Measurements from ENCODE around the gene KNDC1.
"Not testable (repeated sequence)": the region's sequence is repeated elsewhere in the genome, so short reads cannot be mapped to it uniquely, and the experiment has no call there.

The KNDC1 gene

DNA sequence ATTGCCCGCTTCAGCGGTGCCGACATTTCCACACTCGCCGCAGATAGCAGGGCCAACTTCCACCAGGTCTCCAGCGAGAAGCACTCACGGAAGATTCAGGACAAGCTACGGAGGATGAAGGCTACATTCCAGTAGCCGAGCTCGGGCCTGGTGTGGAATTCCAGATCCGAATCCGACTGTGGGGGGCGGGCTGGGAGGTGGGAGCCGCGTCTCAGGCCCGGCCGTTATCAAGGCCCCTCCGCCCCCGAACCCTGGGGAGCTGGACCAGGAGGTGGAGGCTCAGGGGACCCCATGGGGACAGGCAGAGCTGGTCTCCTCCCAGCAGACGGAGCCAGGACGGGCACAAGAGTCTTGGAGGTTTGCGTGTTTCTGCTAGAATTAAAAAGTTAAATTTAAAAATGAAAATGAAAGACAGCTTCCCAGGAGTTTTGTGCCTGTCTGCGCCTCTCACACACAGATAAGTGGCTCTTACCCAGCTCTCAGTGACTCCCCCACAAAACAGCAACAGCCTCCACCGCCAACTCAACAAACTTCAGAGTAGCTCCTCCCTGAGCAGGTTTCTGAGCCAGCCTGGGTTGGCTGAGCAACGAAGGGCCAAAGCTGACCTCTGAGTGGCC, 64.8 kb downstream of the KNDC1 start:
- no peak overlapping the region for H3K4me3 Mint-ChIP-seq
- ATAC-seq (replicated peaks) (no peak), DNase-seq (no peak)
- H3K4me1 Mint-ChIP-seq (ENCODE audit: low read depth in 2 of 2), result peaks cover 4 to 16% of the 10 kb centered on the region in 2 donors
- no peaks in the 10 kb centered on the region for H3K36me3 Mint-ChIP-seq (ENCODE audit: insufficient read depth)
- no peak overlapping the region for H3K27ac Mint-ChIP-seq
- peaks cover 45 to 71% of the 10 kb centered on the region in 2 donors for H3K27me3 Mint-ChIP-seq
- no peaks in the 10 kb centered on the region for H3K9me3 Mint-ChIP-seq

DNA sequence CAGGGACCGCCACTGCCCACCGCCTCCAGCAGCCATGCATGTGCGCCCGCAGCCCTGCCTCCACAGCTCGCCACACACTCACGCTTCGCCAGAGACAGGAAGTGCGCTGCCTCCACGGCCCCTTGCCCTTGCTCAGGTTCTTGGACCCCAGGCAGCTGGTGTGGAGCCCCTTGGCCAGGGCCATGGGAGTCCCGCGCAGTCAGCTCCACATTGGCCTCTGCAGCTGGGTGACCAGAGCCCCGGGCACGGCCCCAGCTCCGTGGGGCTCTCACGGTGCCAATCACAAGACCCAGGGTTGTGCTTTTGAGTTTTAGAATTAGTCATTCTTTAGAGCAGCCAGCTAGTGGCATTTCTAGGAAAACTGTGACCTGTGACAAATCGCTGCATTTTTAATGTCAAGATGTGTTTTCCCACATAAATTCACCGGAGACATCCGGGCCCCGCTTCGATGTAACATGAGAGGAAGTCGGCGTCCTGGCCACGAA, 65.7 kb downstream of the KNDC1 start:
- no peaks in the 10 kb centered on the region for H3K9me3 Mint-ChIP-seq
- peaks cover 45 to 70% of the 10 kb centered on the region in 2 donors for H3K27me3 Mint-ChIP-seq
- ATAC-seq (replicated peaks) (no peak), DNase-seq (no peak)
- H3K36me3 Mint-ChIP-seq (ENCODE audit: insufficient read depth), result no peaks in the 10 kb centered on the region
- H3K4me1 Mint-ChIP-seq (ENCODE audit: low read depth in 2 of 2), result peaks cover 4 to 16% of the 10 kb centered on the region in 2 donors
- no peak overlapping the region for H3K27ac Mint-ChIP-seq
- H3K4me3 Mint-ChIP-seq, result no peak overlapping the region

DNA sequence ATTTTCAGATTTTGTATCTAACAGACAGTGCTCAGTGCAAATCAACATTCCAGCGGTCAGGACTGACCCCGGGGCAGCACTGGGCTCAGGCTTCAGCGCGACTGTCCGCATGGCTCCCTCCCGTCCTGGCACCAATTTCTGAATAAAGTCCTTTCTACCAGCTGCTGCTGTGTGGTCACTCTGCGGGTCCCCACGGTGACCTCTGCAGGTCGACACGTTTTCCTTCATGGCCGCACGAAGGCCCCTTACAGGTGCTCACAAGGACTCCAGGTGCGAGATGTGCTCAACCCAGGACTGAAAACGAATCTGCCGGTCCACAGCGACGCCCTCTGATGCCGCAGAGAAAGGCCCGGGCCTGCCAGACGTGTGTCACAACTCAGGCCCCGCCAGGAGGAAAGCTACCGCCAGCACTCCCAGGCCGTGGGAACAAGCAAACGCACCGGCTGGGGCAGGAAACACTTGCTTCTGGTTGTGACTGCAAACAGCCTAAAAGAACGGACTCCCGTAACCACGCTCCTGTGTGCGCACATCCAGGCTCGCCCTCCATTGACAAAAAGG, 66.3 kb downstream of the KNDC1 start:
- no peaks in the 10 kb centered on the region for H3K36me3 Mint-ChIP-seq (ENCODE audit: insufficient read depth)
- no peak overlapping the region for H3K27ac Mint-ChIP-seq
- H3K9me3 Mint-ChIP-seq, result no peaks in the 10 kb centered on the region
- no peak for DNase-seq
- peaks cover 4 to 16% of the 10 kb centered on the region in 2 donors for H3K4me1 Mint-ChIP-seq (ENCODE audit: low read depth in 2 of 2)
- peaks cover 42 to 70% of the 10 kb centered on the region in 2 donors for H3K27me3 Mint-ChIP-seq
- H3K4me3 Mint-ChIP-seq, result peak overlapping the region in 1 of 2 donors; percentile 10
- ATAC-seq (replicated peaks), result no peak

DNA sequence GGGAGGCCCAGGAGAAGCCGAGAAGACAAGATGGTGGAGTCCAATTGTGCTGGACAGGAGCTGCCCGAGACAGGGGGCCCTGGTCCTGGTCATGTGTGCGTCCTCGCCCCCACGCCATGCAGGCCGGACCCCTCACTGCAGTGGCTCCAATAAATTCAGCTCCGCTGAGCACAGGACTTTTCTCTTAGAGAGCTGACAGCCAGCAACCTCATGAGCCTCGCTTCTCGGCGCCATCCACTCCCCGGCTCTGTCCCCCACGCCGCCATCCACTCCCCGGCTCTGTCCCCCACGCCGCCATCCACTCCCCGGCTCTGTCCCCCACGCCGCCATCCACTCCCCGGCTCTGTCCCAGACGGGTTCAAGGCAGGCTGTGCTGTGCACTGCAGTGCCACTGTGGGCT, 67.2 kb downstream of the KNDC1 start:
- DNase-seq (no peak), ATAC-seq (replicated peaks) (no peak)
- no peaks in the 10 kb centered on the region for H3K36me3 Mint-ChIP-seq (ENCODE audit: insufficient read depth)
- H3K4me1 Mint-ChIP-seq (ENCODE audit: low read depth in 2 of 2), result peaks cover 4 to 16% of the 10 kb centered on the region in 2 donors
- H3K27ac Mint-ChIP-seq, result no peak overlapping the region
- H3K27me3 Mint-ChIP-seq, result peaks cover 49 to 74% of the 10 kb centered on the region in 2 donors
- no peaks in the 10 kb centered on the region for H3K9me3 Mint-ChIP-seq
- H3K4me3 Mint-ChIP-seq, result no peak overlapping the region

DNA sequence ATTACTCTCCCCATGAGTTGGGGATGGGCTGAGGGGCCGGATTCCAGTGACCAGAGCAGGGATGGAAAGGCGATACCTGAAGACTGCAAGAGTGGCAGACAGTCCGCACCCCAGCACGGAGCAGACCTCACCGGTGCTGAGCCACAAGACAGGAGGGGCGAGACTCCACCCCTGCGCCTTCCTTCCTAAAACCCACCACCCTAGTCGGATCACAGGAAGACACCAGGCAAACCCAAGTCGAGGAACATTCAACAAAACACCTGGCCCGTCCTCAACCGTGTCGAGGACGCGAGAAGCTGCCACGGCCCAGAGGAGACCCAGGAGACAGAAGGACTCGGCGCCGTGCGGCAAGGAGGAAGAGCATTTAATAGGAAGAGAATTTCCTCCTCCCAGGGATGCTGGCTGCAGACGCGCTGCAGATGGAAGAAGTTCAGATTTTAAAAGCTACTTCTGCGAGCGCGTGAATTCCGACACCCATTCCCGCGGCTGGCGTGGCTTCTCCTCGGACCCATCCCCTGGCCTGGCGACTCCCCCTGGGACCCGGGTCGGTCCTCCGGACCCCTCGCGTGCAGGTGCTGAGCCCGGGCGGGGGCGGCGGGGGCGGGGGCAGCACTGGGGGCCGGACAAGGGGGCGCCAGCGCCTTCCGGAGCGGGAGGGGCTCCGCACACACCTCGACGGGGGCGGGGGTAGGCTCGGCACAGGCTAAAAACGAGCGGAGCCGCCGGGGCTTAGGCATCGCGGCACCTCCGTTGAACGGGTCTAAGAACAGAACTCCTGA, 69.4 kb downstream of the KNDC1 start:
- ATAC-seq (replicated peaks) (no peak), DNase-seq (no peak)
- Mint-ChIP-seq H3K4me3 (peak overlapping the region; percentile 20 to 75), H3K36me3 (ENCODE audit: insufficient read depth) (no peaks in the 10 kb centered on the region), H3K27ac (no peak overlapping the region), H3K27me3 (peaks cover 58 to 86% of the 10 kb centered on the region in 2 donors), H3K4me1 (ENCODE audit: low read depth in 2 of 2) (peaks cover 4 to 16% of the 10 kb centered on the region in 2 donors), H3K9me3 (no peaks in the 10 kb centered on the region)

DNA sequence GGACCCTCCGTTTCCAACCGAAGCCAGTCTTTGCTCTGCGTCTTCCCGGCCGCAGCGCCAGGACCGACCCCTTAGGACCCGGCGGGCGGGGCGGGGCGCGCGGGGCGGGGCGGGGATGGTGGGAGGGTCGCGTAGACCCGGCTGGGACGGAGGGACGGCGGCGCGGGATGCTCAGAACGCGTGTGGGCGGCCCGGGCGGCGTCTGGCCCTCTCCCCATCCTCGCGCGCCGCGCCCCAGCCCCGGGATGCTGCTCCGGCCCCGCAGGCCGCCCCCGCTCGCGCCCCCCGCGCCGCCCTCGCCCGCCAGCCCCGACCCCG, 70.0 kb downstream of the KNDC1 start, which contains the start of gene UTF1:
Gene UTF1, plus strand, starts transcription at position 174 of the 318 bp plus-strand sequence. Its CDS starts 72 bp downstream, at position 246.
- no peak for DNase-seq
- H3K4me1 Mint-ChIP-seq (ENCODE audit: low read depth in 2 of 2), result peaks cover 6 to 17% of the 10 kb centered on the region in 2 donors
- peaks cover 58 to 90% of the 10 kb centered on the region in 2 donors for H3K27me3 Mint-ChIP-seq
- H3K4me3 Mint-ChIP-seq, result peak within 1 kb of the TSS; percentile 27 to 75
- no peak within 1 kb of the TSS for H3K27ac Mint-ChIP-seq
- peak; percentile 10 for ATAC-seq (replicated peaks)
- H3K9me3 Mint-ChIP-seq, result no peaks in the 10 kb centered on the region
- no peaks in the 10 kb centered on the region for H3K36me3 Mint-ChIP-seq (ENCODE audit: insufficient read depth)

DNA sequence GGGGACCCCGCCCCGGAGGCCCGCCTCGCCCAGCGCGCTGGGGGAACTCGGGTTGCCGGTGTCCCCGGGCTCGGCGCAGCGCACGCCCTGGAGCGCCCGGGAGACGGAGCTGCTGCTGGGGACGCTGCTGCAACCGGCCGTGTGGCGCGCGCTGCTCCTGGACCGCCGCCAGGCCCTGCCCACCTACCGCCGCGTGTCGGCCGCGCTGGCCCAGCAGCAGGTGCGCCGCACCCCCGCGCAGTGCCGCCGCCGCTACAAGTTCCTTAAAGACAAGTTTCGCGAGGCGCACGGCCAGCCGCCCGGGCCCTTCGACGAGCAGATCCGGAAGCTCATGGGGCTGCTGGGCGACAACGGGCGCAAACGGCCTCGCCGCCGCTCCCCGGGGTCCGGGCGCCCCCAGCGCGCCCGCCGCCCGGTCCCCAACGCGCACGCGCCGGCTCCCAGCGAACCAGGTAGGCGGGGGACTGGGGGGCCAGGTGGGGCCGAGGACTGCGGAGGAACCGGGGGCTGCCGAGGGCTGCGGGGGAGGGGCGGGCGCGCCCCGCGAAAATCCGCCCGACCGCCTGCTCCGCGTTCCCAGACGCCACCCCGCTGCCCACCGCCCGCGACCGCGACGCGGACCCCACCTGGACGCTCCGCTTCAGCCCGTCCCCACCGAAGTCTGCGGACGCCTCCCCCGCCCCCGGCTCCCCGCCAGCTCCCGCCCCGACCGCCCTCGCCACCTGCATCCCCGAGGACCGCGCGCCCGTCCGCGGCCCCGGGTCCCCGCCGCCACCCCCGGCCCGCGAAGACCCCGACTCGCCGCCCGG, 70.6 kb downstream of the KNDC1 start:
- Mint-ChIP-seq H3K27me3 (peaks cover 56 to 90% of the 10 kb centered on the region in 2 donors), H3K4me3 (peak overlapping the region; percentile 27 to 64), H3K27ac (no peak overlapping the region), H3K9me3 (no peaks in the 10 kb centered on the region), H3K36me3 (ENCODE audit: insufficient read depth) (no peaks in the 10 kb centered on the region), H3K4me1 (ENCODE audit: low read depth in 2 of 2) (peaks cover 7 to 16% of the 10 kb centered on the region in 2 donors)
- DNase-seq, result no peak
- peak; percentile 46 for ATAC-seq (replicated peaks)

DNA sequence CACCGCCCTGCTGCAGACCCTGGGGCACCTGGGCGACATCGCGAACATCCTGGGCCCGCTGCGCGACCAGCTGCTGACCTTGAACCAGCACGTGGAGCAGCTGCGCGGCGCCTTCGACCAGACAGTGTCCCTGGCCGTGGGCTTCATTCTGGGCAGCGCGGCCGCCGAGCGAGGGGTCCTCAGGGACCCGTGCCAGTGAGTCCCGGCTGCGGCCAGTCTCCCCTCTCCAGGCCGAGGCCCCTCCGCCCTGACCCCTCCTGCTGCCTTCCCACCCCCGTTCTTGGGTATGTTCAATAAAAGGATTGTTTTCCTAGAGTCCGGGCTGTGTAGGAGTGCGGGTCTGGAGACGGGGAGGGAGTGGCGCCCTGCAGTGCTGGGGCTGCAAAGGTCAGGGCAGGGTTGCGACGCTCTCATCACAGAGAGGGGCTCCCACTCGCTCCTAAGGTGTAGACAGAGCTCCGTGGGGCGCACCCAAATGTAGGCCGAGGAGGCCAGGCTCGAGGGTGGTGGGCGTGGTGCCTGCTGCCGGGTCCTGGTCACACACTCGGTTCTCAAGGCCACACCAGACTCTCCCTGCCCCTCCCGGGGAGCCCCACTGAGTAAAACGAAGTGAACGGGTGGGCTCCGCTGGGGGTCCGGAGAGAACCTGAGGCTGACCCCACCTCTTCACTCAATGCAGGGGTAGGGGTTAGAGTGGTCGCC, 71.4 kb downstream of the KNDC1 start:
- Mint-ChIP-seq H3K36me3 (ENCODE audit: insufficient read depth) (no peaks in the 10 kb centered on the region), H3K27me3 (peaks cover 53 to 86% of the 10 kb centered on the region in 2 donors), H3K9me3 (no peaks in the 10 kb centered on the region), H3K4me1 (ENCODE audit: low read depth in 2 of 2) (peaks cover 12% of the 10 kb centered on the region in 2 donors), H3K27ac (no peak overlapping the region), H3K4me3 (peak overlapping the region; percentile 27 to 64)
- no peak for DNase-seq
- ATAC-seq (replicated peaks), result no peak

DNA sequence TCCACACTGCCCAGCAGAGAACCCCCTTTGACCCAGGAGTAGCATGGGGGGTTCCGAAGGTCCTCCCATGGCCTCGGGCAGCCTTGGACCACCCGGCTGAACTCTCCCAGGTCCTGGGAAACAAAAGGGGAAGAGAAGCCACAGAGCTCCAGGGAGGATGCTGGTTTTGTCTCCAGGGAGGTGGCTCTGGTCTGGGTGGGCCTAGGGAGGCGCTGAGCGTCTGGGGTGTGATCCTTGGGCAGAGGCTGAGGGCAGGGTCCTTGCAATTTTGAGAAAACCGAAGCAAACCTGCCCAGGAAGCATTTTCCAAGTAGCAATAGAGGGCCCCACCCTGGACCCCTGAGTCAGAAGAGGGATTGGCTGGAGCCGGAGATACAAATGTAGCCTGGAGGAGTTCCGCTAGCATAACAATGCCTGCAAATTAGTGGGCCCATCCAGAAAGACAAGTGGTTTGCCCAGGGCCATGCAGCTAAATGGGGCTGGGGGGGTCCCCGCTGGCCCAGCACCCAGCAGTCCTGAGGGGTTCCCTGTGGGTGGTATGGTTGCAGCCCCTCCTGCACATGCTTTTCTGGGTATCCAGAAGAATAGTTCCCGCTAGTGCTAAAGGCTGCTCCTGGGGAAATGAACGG, 72.0 kb downstream of the KNDC1 start:
- Mint-ChIP-seq H3K27ac (no peak overlapping the region), H3K4me3 (peak overlapping the region in 1 of 2 donors; percentile 64), H3K36me3 (ENCODE audit: insufficient read depth) (no peaks in the 10 kb centered on the region), H3K9me3 (no peaks in the 10 kb centered on the region), H3K27me3 (peaks cover 46 to 80% of the 10 kb centered on the region in 2 donors), H3K4me1 (ENCODE audit: low read depth in 2 of 2) (peaks cover 10 to 12% of the 10 kb centered on the region in 2 donors)
- DNase-seq, result no peak
- no peak for ATAC-seq (replicated peaks)

DNA sequence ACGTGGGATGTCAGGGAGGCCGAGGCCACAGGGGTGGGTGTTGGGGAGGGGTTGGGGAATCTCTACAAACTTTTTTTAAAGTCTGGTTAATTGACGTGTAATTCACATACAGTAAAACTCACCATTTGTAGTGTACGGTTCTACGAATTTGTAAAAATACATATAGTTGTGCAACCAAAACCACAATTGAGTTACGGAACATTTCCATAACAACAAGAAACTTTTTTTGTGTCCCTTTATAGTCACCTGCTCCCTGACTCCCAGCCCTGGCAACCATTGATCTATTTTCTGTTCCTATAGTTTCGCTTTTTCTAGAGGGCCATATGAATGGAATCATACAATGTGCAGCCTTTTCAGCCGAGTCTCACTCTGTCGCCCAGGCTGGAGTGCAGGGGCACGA, 74.8 kb downstream of the KNDC1 start:
- not testable (repeated sequence) for DNase-seq, H3K27ac Mint-ChIP-seq
- peaks cover 40 to 78% of the 10 kb centered on the region in 2 donors for H3K27me3 Mint-ChIP-seq

DNA sequence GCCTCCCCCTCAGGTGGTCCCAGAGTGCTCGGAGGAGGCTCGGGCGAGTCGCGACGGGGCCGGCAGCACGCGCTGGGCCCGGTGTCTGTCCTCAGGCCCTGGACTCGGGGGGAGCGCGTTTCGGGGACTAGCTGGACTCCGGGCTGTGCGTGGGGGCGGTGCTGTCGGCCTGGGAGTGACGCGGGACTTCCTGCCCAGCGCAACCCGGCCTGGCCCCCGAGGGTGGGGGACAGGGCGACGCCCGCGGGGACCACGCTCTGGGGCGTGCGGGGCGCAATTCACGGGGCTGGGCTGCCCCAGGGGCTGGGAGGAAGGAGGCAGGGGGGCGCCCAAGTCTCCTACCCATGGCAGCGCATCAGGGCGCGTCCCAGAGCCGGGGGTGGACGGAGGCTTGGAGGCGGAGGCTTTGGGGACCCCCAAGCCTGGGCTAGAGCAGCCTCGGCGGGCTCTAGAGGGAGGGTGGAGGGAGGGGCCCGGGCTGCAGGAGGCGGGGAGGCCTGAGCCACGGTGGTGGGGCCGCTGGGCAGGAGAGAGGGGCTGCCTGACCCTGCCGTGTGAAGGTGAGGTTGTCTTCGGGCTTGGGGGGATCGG, 75.3 kb downstream of the KNDC1 start:
- H3K36me3 Mint-ChIP-seq (ENCODE audit: insufficient read depth), result no peaks in the 10 kb centered on the region
- H3K4me1 Mint-ChIP-seq (ENCODE audit: low read depth in 2 of 2), result peaks cover 7% of the 10 kb centered on the region in 2 donors
- H3K9me3 Mint-ChIP-seq, result no peaks in the 10 kb centered on the region
- DNase-seq (no peak), ATAC-seq (replicated peaks) (peak; percentile 35)
- no peak overlapping the region for H3K27ac Mint-ChIP-seq
- H3K4me3 Mint-ChIP-seq, result peak overlapping the region; percentile 78 to 81
- peaks cover 40 to 84% of the 10 kb centered on the region in 2 donors for H3K27me3 Mint-ChIP-seq

More for the DNA sequence above, 74.8 kb downstream of the KNDC1 start:
- H3K9me3 Mint-ChIP-seq; H3K36me3 Mint-ChIP-seq (ENCODE audit: insufficient read depth); ATAC-seq (replicated peaks); H3K4me1 Mint-ChIP-seq (ENCODE audit: low read depth in 2 of 2): not testable (repeated sequence)
- H3K4me3 Mint-ChIP-seq, result peak overlapping the region; percentile 78 to 81

DNA sequence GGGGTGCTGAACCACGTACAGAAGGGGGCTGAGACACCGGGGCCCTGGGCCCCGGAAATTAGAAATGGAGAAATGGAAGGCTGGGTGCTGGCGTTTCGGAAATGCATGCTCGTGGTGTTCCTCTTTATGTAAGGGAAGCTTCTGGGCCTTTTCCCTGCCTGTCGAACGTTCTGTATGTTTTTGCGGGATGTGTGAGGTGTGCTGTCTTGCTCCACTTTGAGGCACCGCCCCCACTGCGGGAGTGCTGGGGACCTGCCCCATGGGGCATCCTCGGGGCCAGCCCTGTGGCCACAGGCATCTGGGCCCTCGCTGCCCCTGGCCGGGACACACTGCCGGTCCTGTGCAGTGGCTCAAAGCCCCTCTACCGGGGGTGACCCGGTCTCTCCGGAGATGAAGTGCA, 75.9 kb downstream of the KNDC1 start:
- Mint-ChIP-seq H3K9me3 (no peaks in the 10 kb centered on the region), H3K4me3 (peak overlapping the region; percentile 78 to 81), H3K27ac (no peak overlapping the region), H3K27me3 (peaks cover 45 to 87% of the 10 kb centered on the region in 2 donors), H3K36me3 (ENCODE audit: insufficient read depth) (no peaks in the 10 kb centered on the region), H3K4me1 (ENCODE audit: low read depth in 2 of 2) (peaks cover 11 to 12% of the 10 kb centered on the region in 2 donors)
- ATAC-seq (replicated peaks) (peak; percentile 18), DNase-seq (no peak)

Data from effector memory CD8-positive, alpha-beta T cell (primary cell).